K562 (cell line): ENCODE data around the gene LRP1B. TPM values are rescaled to one million over a fixed set of nuclear protein-coding genes. Genes with fewer than 3 reads are reported as not detected.

ENCODE experiments used
- ATAC-seq: fragments of 200-7000 bp; cut with Tn5 transposase; 3 replicates; pipeline ENCODE4 v1.9.1; 2020; ENCODE audit warnings: moderate library complexity
- BruUV-seq: library from RNA; stranded (reverse); fragments of 400-500 nt; replicated peaks from 2 replicates; lab custom pipeline; 2021; lab: Mats Ljungman, UMichigan
- CTCF ChIA-PET: fragments of 300-600 bp; formaldehyde crosslinking; extraction: SDS; loops from one replicate; lab custom pipeline; 2021; ENCODE audit warnings: low intra/inter-chr PET ratio; lab: Yijun Ruan, JAX
- POLR2A ChIA-PET: fragments of 300-600, 350-650 bp; sonication (Branson Sonifier 250); formaldehyde crosslinking; extraction: SDS; loops from one replicate; lab custom pipeline; 2021; ENCODE audit warnings: antibody characterized with exemption, inconsistent platforms; lab: Yijun Ruan, JAX
- DNase-seq, 4 experiments: peaks; one replicate each; pipeline versions ENCODE4 v3.0.0 to v3.0.0-alpha.2; 2011 to 2018; ENCODE audit warnings: low spot score in 3 of 4, mixed read lengths in 3 of 4; ENCODE audit errors: extremely low read depth in 1 of 4
- FAIRE-seq: peaks from 2 replicates; lab custom pipeline; 2011; peaks lifted over from hg19 to GRCh38; lab: Jason Lieb, UNC
- H2AFZ ChIP-seq: 2 replicates; pipeline ENCODE4 v1.6.0; 2011; ENCODE audit warnings: low read depth, low read length, control low read depth, inconsistent platforms
- H3K27ac ChIP-seq: fragments of 200-600 bp; 3 replicates; pipeline ENCODE4 v1.8.0; 2011; ENCODE audit warnings: low read depth, mild to moderate bottlenecking, control low read depth, inconsistent platforms, low read length, moderate library complexity, mixed read lengths; ENCODE audit errors: extremely low read depth
- H3K27me3 ChIP-seq, 2 experiments: fragments of 300-600 bp in 1 of 2; 2 replicates in 1 of 2; 3 replicates in 1 of 2; pipeline versions ENCODE4 v1.6.0 to v1.8.0; 2011; ENCODE audit warnings: inconsistent platforms in 2 of 2, low read length in 2 of 2, mild to moderate bottlenecking in 1 of 2, mixed read lengths in 1 of 2, moderate library complexity in 1 of 2; ENCODE audit not compliant: control insufficient read depth in 2 of 2, insufficient read depth in 2 of 2
- H3K36me3 ChIP-seq: fragments of 300-600 bp; 3 replicates; pipeline ENCODE4 v1.8.0; 2011; ENCODE audit warnings: mild to moderate bottlenecking, low read length, inconsistent platforms; ENCODE audit not compliant: control insufficient read depth, insufficient read depth
- H3K4me1 ChIP-seq, 2 experiments: fragments of 200-600 bp in 1 of 2; replicated peaks in 1 of 2; 2 replicates in 1 of 2; 3 replicates in 1 of 2; pipeline versions ENCODE4 v1.5.1 to v1.8.0; 2011; ENCODE audit warnings: inconsistent platforms in 2 of 2, low read length in 2 of 2, mild to moderate bottlenecking in 1 of 2, mixed read lengths in 1 of 2, moderate library complexity in 1 of 2; ENCODE audit not compliant: control insufficient read depth in 2 of 2, insufficient read depth in 2 of 2
- H3K4me2 ChIP-seq: 2 replicates; pipeline ENCODE4 v1.6.1; 2011; ENCODE audit warnings: low read length, control low read depth, inconsistent platforms, mixed read lengths; ENCODE audit not compliant: insufficient read depth
- H3K4me3 ChIP-seq: fragments of 200-600 bp; sonication (generic), shearing (Covaris generic); 2 replicates; pipeline ENCODE4 v1.5.1; 2016; ENCODE audit warnings: control low read depth, inconsistent platforms
- H3K79me2 ChIP-seq: fragments of 200-600 bp; 3 replicates; pipeline ENCODE4 v1.8.0; 2011; ENCODE audit warnings: low read length, inconsistent platforms; ENCODE audit not compliant: control insufficient read depth, insufficient read depth
- H3K9ac ChIP-seq, 2 experiments: 2 replicates each; pipeline versions ENCODE4 v1.6.0 to v1.6.1; 2011; ENCODE audit warnings: low read depth in 2 of 2, low read length in 2 of 2, control low read depth in 1 of 2, inconsistent platforms in 1 of 2, mild to moderate bottlenecking in 1 of 2, mixed read lengths in 1 of 2; ENCODE audit not compliant: insufficient read depth in 1 of 2
- H3K9me1 ChIP-seq: one replicate; pipeline ENCODE4 v1.6.0; 2011; ENCODE audit warnings: inconsistent platforms, mild to moderate bottlenecking, low read length, moderate library complexity; ENCODE audit not compliant: control insufficient read depth, insufficient read depth
- H3K9me3 ChIP-seq: replicated peaks from 2 replicates; pipeline ENCODE4 v1.5.1; 2011; ENCODE audit warnings: low read depth, low read length, inconsistent platforms; ENCODE audit not compliant: control insufficient read depth, insufficient read depth
- H4K20me1 ChIP-seq: replicated peaks from 2 replicates; pipeline ENCODE4 v1.6.1; 2011; ENCODE audit warnings: low read length, inconsistent platforms, mixed read lengths; ENCODE audit not compliant: control insufficient read depth, insufficient read depth
- E4F1 ChIP-seq: fragments of 250-450 bp; sonication (Bioruptor Pico); IDR thresholded peaks from 2 replicates; pipeline ENCODE4 v1.5.0; 2021; ENCODE audit warnings: mild to moderate bottlenecking, borderline replicate concordance
- MAX ChIP-seq: sonication (generic); formaldehyde crosslinking; IDR thresholded peaks from 2 replicates; pipeline ENCODE4 v1.9.0; 2022; ENCODE audit warnings: mild to moderate bottlenecking, missing genetic modification reagents
- MEIS2 ChIP-seq: fragments of 450-650 bp; IDR thresholded peaks from 2 replicates; pipeline ENCODE4 v1.6.1; 2014; ENCODE audit warnings: mild to moderate bottlenecking; ENCODE audit not compliant: partially characterized antibody
- NFE2L1 ChIP-seq: fragments of 450-650 bp; IDR thresholded peaks from 2 replicates; pipeline ENCODE4 v1.6.1; 2016; ENCODE audit warnings: missing genetic modification characterization, low read depth, mild to moderate bottlenecking, missing compliant biosample characterization, moderate library complexity, borderline replicate concordance
- PHB2 ChIP-seq: fragments of 450-650 bp; IDR thresholded peaks from 2 replicates; pipeline ENCODE4 v1.6.1; 2017; ENCODE audit warnings: low read depth
- RAD21 ChIP-seq, 2 experiments: fragments of 250-450 bp in 1 of 2; fragments of 450-650 bp in 1 of 2; sonication (Bioruptor Pico) in 1 of 2; formaldehyde crosslinking in 1 of 2; IDR thresholded peaks in 1 of 2; conservative IDR thresholded peaks in 1 of 2; 2 replicates each; pipeline versions ENCODE4 v1.4.0 to v1.8.0; 2020 to 2022; ENCODE audit warnings: mild to moderate bottlenecking in 2 of 2, moderate library complexity in 1 of 2
- XRCC4 ChIP-seq: IDR thresholded peaks from one replicate; pipeline ENCODE4 v1.6.1; 2011; ENCODE audit not compliant: insufficient read depth, insufficient read length; ENCODE audit errors: extremely low read depth
- ZNF318 ChIP-seq, 2 experiments: fragments of 450-650 bp; IDR thresholded peaks; 2 replicates each; pipeline ENCODE4 v1.6.1; 2016; ENCODE audit warnings: mild to moderate bottlenecking in 2 of 2, borderline replicate concordance in 1 of 2, low read depth in 1 of 2, moderate library complexity in 1 of 2
- WGBS: fragments of 100-300 bp; shearing (Covaris generic); methylation state at CpG from one replicate; pipeline ENCODE4 v1.1.6; 2016; ENCODE audit warnings: low coverage, mixed read lengths; ENCODE audit not compliant: insufficient coverage; ENCODE audit errors: missing lambda C conversion rate; 5-methylcytosine and 5-hydroxymethylcytosine counted together
- in situ Hi-C: fragments of 300-500 bp; cut with MboI; formaldehyde crosslinking; loops from 4 replicates; pipeline ENCODE4 v1.15.0; 2018; ENCODE audit warnings: inconsistent platforms, mixed read lengths
- intact Hi-C: fragments of 100-400 bp; cut with micrococcal nuclease; formaldehyde crosslinking; loops from 2 replicates; pipeline ENCODE4 v1.14.2; 2022
- polyA plus RNA-seq, 8 experiments: library from polyadenylated mRNA; depleted of rRNA in 4 of 8; stranded (reverse) in 5 of 8; unstranded in 3 of 8; fragments of >200 nt; fragmentation: Nextera tagmentation in 2 of 8; fragmentation: Illumina TruSeq in 1 of 8; extraction: Ambion mirVana in 2 of 8; extraction: Trizol in 1 of 8; gene quantifications; 2 replicates each; pipeline versions ENCODE4 v1.2.1 to v1.2.3, GENCODE V29; 2011 to 2014; ENCODE audit warnings: inconsistent platforms in 1 of 8, missing spikeins in 1 of 8
- total RNA-seq, 7 experiments: library from RNA; depleted of rRNA in 6 of 7; stranded (reverse); fragments of >200 nt in 6 of 7; fragmentation: Illumina TruSeq in 2 of 7; extraction: Trizol in 2 of 7; gene quantifications; 2 replicates each; pipeline versions ENCODE4 v1.2.1 to v1.2.3, GENCODE V29; 2011 to 2021; ENCODE audit warnings: low replicate concordance in 1 of 7

Gene LRP1B
- total and polyA plus RNA-seq, 9 of the 15 experiments (the other 6 are each of a cell fraction or from before 2014, with no cell fraction given): not detected

GRCh38 chr2:141062443-141062842, 1068.4 kb downstream of the LRP1B start:
- in situ Hi-C loops (no loop called here), intact Hi-C loops (no loop called here)
- no peaks in the 10 kb centered on the region for H3K36me3 ChIP-seq
- ChIA-PET CTCF (no interaction called here), POLR2A (no interaction called here)
- DNase-seq (no peak), ATAC-seq (no peak), FAIRE-seq (no peak)
- BruUV-seq: no TSS peak
- no peaks in the 10 kb centered on the region for H3K9me3 ChIP-seq
- no peak overlapping the region for H3K4me2 ChIP-seq
- no peaks in the 10 kb centered on the region for H3K4me1 ChIP-seq
- H3K9ac ChIP-seq: no peak overlapping the region
- no peaks in the 10 kb centered on the region for H3K9me1 ChIP-seq
- H3K4me3 ChIP-seq: no peak overlapping the region
- 5% methylated on average over 1 of the region's 1 CpG for WGBS
- no peaks in the 10 kb centered on the region for H3K79me2 ChIP-seq
- H3K27ac ChIP-seq: no peak overlapping the region
- no peaks in the 10 kb centered on the region for H4K20me1 ChIP-seq
- H3K27me3 ChIP-seq: no peaks in the 10 kb centered on the region
- H2AFZ ChIP-seq: no peak overlapping the region
- TF ChIP-seq E4F1 (CRISPR knock-in tag) (no peak), PHB2 (no peak), XRCC4 (no peak), MAX (CRISPR knock-in tag) (no peak), MEIS2 (no peak), ZNF318 (IDR thresholded peaks at IDR 0.05; ENCODE audit: borderline replicate concordance in 1 of 2, low read depth in 1 of 2) (no peak), RAD21 (CRISPR knock-in tag; conservative IDR thresholded peaks at IDR 0.05 in 1 of 2, IDR thresholded peaks at IDR 0.05 in 1 of 2) (no peak), NFE2L1 (no peak)
